Measurements from ENCODE around the gene PRSS22.

The PRSS22 gene

GRCh38 chr16:2829501-2830354, 28.2 kb downstream of the PRSS22 start, which contains the start of gene ZG16B:
Gene ZG16B (plus strand): TSS chr16:2830303. CDS start chr16:2830442, 139 bp downstream.
- in situ Hi-C loops (cut with MboI; ENCODE audit: low sequenced_read_pairs), result no loop called here

DNA sequence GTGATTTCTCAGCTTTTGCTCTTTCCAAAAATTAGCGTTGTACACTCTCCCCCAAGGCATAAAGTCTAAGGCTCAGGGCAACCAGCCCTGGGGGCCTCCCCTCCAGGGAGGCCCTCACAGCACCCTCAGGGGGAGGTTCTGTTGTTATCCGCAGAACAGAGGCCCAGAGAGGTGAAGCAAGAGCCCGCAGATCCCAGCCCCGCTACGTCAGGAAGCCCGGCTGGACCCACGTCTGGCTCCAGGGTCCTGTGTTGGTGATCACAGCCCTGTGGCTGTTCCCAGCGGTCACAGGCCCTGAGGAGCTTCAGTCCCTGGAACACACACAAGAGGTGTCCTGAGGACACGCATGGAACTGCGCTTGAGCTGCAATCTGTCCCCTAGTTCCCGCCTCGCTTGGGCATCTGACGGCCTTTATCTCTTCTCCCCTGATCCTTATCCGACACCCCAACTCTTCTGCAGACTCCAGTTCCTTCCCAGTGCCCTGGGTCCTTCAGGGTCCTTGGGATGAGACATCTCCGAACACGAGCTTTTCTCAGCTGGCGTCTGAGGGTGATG, 29.0 kb downstream of the PRSS22 start:
- in situ Hi-C loops (cut with MboI; ENCODE audit: low sequenced_read_pairs), result no loop called here

GRCh38 chr16:2828521-2828840, 29.5 kb downstream of the PRSS22 start:
- in situ Hi-C loops (cut with MboI; ENCODE audit: low sequenced_read_pairs), result no loop called here

- in situ Hi-C loops (cut with MboI; ENCODE audit: low sequenced_read_pairs), result no loop called here
Observed at GRCh38 chr16:2827831-2828520, 30.0 kb downstream of the PRSS22 start.

- in situ Hi-C loops (cut with MboI; ENCODE audit: low sequenced_read_pairs), result no loop called here
Observed at GRCh38 chr16:2827374-2827791, 30.6 kb downstream of the PRSS22 start.

GRCh38 chr16:2826591-2827373, 31.2 kb downstream of the PRSS22 start:
- in situ Hi-C loops (cut with MboI; ENCODE audit: low sequenced_read_pairs), result no loop called here

GRCh38 chr16:2825906-2826305, 32.1 kb downstream of the PRSS22 start:
- in situ Hi-C loops (cut with MboI; ENCODE audit: low sequenced_read_pairs), result no loop called here

DNA sequence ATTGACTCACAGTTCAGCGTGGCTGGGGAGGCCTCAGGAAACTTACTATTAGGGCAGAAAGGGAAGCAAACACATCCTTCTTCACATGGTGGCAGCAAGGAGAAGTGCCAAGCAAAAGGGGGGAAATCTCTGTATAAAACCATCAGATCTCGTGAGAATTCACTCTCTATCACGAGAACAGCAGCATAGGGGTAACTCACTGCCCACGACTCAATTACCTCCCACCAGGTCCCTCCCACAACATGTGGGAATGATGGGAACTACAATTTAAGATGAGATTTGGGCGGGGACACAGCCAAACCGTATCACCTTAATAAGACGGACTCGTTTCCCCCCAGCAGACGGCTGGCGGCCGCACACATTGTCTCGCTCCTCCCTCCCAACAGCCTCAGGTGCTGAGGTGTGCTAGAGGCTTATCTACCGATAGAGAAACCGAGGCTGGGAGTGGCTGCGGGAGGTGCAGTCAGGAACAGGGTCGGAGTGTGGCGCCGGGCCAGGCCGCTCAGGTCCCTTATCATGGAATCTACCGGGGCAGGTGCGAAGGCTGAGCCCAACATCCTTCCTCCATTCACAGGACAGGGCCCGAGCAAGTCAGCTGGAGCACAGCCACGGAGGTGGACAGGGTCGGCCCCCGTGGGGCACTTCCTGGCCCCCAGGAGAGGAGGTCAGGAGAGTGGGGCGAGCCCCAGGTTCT, 32.8 kb downstream of the PRSS22 start:
- in situ Hi-C loops (cut with MboI; ENCODE audit: low sequenced_read_pairs), result no loop called here

DNA sequence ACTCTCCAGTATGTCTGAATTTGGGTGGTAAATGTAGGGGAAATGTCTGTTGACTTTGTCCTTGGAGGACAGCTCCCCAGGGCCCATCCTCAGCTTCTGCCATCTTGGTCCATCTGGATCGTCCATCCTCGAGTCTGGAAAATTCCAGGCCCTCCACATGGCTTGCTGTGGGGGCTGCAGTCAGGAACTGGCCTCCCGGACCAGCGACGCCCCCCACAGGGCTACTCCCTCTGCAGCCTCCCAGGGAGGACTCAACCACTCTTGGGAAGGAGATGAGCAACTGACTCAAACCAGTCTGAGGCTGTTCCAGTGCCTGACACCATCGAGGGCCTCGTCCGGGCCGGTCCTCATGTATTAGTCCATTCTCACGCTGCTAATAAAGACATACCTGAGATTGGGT, 33.3 kb downstream of the PRSS22 start:
- in situ Hi-C loops (cut with MboI; ENCODE audit: low sequenced_read_pairs), result no loop called here

GRCh38 chr16:2822496-2822895, 35.5 kb downstream of the PRSS22 start:
- in situ Hi-C loops (cut with MboI; ENCODE audit: low sequenced_read_pairs), result no loop called here

GRCh38 chr16:2822158-2822495, 35.8 kb downstream of the PRSS22 start:
- in situ Hi-C loops (cut with MboI; ENCODE audit: low sequenced_read_pairs), result no loop called here

DNA sequence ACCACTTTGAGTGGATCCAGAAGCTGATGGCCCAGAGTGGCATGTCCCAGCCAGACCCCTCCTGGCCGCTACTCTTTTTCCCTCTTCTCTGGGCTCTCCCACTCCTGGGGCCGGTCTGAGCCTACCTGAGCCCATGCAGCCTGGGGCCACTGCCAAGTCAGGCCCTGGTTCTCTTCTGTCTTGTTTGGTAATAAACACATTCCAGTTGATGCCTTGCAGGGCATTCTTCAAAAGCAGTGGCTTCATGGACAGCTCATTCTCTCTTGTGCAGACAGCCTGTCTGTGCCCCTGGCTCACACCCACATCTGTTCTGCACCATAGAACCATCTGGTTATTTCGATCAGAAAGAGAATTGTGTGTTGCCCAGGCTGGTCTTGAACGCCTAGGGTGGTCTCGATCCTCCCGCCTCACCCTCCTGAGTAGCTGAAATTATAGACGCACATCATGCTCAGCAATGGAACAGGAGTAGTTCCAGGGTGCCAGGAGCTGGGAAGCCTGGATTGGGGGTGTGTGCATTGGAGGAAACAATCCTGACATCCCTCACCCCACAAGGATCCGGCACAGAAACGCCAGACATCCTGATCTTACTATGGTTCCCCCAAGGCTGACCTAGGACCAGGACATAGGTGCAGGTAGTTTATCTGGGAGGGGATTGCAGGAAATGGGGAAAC, 36.3 kb downstream of the PRSS22 start:
- in situ Hi-C loops (cut with MboI; ENCODE audit: low sequenced_read_pairs), result no loop called here

DNA sequence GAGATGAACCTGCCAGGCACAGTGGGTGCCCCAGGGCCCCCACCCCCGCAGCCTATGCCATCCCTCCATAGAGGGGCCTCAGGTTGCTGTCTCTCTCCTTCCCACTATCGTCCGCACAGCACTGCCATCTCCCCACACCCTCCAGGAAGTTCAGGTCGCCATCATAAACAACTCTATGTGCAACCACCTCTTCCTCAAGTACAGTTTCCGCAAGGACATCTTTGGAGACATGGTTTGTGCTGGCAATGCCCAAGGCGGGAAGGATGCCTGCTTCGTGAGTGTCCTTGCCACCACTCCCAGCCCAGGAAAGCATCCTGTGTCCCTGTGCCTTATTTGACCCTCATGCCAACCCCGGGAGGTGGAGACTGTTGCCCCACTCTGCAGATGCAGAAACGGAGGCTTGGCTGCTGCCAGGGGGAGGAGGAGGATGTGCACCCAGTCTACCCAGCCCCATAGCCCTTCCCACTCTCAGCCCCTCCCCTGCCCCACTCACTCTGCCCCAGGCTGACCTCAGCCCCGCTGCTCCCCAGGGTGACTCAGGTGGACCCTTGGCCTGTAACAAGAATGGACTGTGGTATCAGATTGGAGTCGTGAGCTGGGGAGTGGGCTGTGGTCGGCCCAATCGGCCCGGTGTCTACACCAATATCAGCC, 37.0 kb downstream of the PRSS22 start:
- in situ Hi-C loops (cut with MboI; ENCODE audit: low sequenced_read_pairs), result no loop called here

DNA sequence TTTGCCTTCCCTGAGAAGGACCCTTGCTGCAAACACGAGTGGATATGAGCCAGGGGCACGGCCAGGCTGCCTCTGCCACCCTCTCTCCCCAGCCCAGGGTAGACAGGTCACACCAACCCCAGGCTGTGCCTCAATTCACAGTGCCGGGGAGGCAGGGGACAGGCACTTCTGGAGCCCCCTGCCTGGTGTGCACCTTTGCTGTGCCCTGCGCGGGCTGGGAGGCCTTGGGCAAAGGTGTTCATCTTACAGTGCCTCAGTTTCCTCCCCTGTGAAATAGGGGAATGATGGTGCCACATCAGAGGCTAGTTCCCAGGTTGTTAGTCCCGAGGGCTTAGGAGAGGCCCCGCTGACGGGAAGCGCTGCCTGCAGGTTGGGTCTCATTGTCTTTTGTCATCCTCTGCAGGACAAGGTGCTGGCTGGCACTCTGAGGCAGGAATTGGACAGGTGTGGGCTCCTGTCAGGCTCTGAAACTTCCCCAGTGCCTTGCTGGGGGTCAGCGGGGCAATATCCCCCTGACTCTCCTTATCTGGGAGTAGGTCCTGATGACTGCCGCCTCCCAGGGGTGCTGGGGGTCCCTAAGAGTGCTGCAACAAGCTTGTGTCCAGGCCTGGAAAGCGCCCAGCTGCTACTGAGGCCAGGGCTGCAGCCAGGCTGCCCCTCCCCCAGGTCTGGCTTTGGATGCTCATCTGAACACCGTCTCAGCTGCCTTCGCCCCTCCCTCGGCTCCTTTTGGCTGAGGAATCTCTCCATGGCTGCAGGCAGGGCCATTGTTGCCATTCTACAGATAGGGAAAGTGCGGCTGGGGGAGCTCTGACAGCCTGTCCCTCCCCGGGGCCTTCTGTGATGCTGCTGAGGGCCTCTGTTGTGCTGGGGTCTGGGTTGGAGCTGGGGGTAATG, 37.8 kb downstream of the PRSS22 start:
- in situ Hi-C loops (cut with MboI; ENCODE audit: low sequenced_read_pairs), result no loop called here

GRCh38 chr16:2819179-2819938, 38.6 kb downstream of the PRSS22 start:
- in situ Hi-C loops (cut with MboI; ENCODE audit: low sequenced_read_pairs), result no loop called here

DNA sequence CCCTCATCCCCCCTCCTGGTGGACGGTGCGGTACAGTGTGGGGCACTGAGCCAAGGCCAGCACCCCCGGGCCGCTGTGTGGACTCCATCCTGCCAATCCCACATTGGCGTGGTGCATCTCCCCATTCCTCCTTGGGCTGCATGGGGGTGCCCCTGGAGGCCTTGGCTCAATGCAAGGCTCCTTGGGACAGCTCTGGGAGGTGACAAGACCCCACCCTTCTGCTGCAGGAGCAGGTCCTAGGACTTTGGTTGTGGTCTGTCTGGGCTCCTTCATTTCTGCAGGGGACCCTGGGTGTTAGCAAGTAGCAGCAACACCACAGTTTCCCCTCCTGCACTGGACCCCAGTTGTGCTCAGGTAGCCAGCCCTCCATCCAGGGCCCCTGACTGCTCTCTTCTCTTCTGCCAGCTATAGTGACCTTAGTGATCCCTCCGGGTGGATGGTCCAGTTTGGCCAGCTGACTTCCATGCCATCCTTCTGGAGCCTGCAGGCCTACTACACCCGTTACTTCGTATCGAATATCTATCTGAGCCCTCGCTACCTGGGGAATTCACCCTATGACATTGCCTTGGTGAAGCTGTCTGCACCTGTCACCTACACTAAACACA, 39.6 kb downstream of the PRSS22 start:
- in situ Hi-C loops (cut with MboI; ENCODE audit: low sequenced_read_pairs), result no loop called here
